GM21381 (cell line): ENCODE results near the gene SEMA6B.
"Not testable (repeated sequence)": the region's sequence is repeated elsewhere in the genome, so short reads cannot be mapped to it uniquely, and the experiment has no call there.

Experiments used
- ATAC-seq: cut with Tn5 transposase; IDR thresholded peaks from one replicate; pipeline ENCODE4 v1.9.1; 2021; ENCODE audit warnings: mild to moderate bottlenecking, moderate library complexity; ENCODE audit not compliant: unreplicated experiment

Gene SEMA6B

DNA sequence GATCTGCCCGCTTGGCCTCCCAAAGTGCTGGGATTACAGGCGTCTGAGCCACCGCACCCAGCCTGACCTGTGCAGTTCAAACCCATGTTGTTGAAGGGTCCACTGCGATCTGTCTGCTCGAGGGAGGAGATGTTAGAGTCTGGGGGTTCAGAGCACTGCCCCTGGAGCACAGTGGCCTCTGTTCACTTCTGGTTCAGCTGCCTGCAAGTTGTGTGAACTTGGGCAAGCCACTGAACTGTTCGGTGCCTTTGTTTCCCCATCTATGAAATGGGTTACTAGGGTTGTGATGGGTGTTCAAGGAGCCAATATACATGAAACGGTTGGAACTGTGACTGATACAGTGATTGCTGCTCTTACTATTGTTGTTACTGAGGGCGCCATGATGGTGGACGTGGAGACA lies 26.1 kb downstream of the SEMA6B start:
- no peak for ATAC-seq

DNA sequence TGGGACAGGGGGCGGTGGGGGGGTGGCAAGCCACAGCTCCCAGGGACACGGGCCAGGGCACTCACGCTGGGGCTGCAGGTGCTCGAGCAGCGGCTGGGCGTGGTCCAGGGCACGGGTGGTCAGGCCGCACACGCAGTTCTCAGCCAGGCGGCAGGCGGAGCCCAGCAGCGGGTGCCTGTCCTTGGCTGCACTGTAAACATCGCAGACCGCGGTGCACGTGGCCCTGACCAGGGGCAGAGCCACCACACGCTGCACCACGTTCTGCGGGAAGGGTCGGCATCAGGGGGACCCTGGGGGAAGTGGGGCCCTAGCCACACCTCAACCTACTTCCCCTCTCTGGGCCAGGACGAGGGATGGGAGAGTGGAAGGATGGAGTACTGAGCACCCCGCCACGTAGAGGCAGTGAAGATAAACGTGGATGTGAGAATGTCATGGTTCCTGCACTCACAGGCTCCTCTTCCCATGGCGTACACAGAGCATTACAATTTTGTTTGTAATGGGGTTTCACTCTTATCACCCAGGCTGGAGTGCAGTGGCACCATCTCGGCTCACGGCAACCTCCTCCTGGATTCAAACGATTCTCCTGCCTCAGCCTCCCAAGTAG lies 27.8 kb downstream of the SEMA6B start:
- no peak for ATAC-seq

DNA sequence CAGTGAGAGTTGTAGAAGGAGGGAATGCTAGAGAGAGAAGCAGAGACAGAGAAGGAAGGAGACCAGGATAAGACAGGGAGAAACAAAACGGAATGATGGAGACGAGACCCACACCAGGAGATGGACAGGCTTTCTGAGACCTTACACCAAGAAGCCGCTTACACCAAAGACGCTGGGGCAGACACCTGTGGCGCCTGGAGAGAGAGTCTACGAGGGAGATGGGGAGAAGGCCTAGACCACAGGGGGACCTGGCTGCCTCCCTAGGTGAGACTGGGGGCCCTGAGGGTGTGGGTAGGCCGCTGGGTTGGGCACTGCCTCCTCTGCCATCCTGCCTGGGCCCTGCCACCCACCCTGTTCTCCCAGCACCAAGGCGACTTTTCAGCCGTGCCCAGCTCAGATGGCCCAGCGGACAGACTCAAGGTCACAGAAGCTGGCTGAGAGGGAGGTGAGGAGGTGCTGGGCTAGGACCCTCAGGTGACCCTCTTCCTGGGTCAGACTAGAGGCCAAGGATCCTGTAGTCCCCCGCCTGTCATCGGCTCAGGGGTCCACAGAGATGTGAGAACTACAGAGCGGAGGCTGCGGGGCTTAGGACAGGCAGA lies 29.5 kb downstream of the SEMA6B start:
- ATAC-seq: no peak

GRCh38 chr19:4528843-4529242 lies 30.6 kb downstream of the SEMA6B start:
- ATAC-seq: no peak

DNA sequence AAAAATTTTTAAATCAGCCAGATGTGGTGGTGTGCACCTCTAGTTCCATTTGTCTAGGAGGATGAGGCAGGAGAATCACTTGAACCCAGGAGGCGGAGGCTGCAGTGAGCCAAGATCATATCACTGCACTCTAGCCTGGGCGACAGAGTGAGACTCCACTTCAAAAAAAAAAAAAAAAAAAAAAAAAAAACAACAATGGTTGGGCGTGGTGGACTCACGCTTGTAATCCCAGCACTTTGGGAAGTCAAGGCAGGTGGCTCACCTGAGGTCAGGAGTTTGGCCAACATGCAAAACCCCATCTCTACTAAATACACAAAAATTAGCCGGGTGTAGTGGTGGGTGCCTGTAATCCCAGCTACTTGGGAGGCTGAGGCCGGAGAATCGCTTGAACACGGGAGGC lies 32.1 kb downstream of the SEMA6B start:
- ATAC-seq: not testable (repeated sequence)

- no peak for ATAC-seq
These were observed 33.9 kb downstream of the SEMA6B start for GRCh38 chr19:4525563-4526002.

DNA sequence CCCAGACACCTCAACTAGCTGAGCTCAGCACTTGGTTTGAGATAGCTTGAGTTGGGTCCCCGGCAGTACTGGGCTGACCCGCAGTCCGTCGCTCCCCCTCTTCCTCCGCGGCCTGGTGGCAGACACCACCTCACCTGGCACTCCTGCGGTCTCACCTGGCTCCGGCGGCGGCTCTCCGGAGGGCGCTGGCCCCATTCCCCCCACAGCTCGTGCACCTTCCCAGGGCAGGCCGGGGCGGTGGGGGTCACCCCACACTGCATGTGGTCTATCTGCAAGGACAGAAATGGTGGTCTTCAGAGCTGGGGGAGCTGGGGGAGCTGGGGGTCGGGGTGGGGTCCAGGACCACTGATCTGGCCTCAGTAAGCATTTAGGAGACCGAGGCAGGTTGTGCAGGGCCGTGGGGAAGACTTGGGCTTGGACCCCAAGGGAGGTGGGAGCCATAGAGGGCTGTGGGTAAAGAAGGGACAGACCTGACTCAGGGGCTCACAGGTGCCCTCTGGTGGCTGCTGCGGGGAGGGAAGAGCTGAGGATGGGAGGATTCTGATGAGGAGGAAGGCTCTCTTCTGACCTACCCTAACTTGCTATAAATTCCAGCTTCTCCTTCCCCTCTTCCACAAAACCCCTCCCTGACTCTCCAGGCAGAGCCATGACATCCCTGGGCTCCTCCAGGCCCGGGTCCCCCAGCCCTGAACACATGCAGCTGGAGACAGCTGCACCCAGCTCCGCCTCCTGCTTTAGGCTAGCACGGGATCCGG lies 34.5 kb downstream of the SEMA6B start:
- ATAC-seq: no peak

DNA sequence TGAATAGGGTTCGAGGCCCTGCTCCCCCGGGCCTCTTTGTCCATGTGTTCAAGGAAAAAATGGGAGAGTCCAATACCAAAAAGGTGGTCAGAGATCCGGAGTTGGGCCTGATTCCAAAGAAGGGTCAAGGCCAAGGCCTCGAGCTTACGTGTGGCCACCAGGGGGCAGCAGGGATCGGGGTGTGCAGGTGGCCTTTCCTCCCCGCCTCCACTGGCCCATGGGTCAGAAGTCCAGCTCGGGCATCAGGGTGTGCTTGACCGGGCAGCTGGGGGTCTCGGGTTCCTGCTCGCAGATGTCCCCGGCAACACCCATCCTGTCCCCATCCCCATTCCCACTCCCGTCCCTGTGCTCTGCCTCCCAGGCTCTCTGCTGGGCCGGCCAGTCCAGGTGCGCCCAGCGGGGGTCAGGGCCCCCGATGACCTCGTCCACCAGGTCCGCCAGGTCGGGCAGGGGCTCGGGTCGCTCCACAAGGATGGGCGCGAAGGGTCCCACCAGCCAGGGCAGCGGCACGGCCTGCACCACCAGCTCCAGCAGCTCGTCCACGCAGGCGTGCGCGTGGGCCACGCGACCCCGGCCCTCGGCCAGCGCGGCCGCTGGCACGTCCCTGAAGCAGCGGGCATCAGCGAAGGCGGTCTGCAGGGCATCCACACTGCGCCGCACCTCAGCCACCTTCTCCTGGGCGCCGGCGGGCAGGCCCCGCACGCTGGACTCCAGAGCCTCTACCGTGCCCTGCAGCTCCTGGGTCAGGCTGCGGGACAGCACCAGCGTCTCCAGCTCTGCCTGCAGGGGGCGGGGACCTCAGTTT lies 36.0 kb downstream of the SEMA6B start:
- no peak for ATAC-seq

GRCh38 chr19:4522291-4523002 lies 37.0 kb downstream of the SEMA6B start:
- ATAC-seq: no peak

DNA sequence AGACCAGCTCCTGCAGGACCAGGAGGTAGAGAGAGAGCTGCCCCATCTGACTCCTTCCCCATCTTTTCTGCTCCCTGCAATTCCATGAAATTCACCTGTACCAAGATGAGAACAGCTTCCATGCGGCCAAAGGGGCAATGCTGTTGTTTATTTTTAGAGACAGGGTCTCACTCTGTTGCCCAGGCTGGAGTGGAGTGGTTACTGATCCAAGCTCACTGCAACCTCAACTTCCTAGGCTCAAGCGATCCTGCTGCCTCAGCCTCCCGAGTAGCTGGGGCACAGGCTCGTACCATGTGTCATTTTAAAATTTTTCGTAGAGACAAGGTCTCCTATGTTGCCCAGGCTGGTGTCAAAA lies 37.6 kb downstream of the SEMA6B start:
- no peak for ATAC-seq

DNA sequence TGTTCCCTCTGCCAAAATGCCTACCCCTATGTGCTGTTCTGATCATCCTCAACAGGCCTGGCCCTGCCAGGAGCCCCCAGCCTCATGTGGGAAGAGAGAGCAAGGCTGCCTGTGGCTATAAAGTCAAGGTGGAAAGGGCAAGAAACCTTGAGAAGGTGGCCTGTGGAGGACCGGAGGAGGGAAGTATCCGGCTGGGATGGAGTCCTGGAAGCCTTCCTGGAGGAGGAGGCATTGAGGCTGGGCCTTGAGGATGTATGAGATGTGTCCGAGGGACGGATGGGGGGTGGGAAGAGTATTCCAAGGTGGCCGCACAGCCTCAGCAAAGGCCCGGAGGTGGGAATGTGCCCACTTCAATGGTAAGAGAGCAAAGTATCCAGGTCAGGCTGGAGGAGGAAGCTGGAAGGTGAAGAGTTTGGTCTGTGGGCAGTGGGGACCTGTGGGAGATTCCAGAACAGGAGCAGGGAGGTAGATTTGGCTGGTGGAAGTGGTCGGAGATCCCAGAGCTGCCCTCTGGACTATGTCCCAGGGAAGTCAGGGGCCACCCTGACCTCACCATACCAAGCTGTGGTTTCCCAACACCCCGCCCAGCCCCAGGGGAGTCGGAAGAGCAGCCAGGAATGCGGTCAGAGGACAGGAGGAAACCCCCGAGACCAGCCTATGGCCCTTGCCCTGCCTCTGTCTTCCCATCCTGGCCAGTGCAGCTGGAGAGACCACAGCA lies 38.2 kb downstream of the SEMA6B start:
- ATAC-seq: no peak

GRCh38 chr19:4519521-4520277 lies 39.8 kb downstream of the SEMA6B start:
- no peak for ATAC-seq

DNA sequence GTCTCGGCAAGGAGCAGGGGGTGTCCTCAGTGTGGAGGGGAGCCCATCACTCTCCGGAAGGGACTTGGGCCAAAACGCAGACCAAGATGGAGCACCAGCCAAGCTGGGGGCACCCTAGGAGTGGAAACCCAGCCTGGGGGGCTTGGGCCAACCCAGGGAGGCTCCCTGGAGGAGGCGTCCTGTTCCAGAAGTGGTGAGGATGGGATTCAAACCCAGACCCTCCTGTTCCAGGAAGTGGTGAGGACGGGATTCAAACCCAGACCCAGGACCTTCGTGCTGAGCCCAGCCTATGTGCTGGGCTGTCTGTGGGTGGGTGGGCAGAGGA lies 40.4 kb downstream of the SEMA6B start:
- ATAC-seq: no peak

DNA sequence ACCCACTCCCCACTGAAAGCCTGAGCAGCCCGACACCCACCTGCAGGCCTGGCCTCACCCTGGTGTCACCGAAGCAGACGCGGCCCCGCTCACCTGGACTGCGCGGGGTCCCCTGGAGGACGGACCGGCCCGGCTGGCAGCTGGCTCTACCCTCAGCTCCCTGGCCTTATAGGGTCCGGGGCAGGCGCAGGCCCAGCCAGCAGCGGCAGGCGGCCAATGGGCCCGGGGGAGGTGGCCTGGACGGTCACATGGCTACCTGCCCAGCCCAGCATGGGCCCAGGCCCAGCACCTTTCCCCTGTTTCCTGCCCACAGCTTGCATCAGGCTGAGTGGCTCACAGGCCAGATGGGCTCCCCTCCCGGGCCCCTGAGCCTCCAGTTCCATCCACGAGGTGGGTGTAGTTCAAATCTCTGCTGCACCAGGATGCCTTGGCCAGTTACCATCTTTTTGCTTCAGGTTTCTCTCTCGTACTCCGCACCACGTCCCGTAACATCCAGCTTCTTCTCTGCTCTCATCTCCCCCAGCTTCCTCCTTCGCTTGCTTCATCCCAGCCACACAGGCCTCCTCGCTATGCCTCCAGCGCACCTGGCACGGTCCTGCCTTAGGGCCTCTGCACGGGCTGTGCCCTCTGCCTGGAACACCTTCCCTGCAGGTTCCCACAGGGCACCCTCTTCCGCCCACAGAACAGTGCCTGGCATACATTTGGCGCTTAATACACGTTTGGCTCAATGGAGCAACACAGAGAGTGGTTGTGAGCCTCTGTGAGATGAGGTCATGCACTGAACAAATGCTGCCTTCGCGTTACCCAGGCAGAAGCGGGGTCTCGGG lies 40.9 kb downstream of the SEMA6B start, which contains the start of gene PLIN4:
PLIN4 (minus strand) TSS at position 142 of the 827 bp plus-strand sequence. CDS start 214 bp downstream, outside the sequence.
- ATAC-seq: no peak

- ATAC-seq: no peak
These were observed 41.9 kb downstream of the SEMA6B start for GRCh38 chr19:4517451-4518057.

DNA sequence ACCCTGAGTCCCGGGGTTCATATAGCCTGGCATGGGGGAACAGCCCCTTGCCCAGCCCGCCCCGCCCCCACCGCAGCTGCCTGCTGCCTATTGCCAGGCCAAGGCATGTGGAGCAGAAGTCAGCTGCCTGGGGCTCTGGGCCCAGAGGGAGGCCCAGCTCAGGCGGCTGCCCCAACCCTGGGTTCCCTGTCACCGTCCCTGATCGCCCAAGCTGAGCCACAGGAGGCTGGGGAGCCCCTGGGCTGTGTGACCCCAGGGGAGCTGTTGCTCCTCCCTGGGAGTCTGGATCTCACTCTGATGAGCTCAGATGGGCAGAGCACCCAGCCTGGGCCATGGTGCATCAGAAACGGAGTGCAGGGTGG lies 42.6 kb downstream of the SEMA6B start:
- ATAC-seq: no peak

- no peak for ATAC-seq
These were observed 43.1 kb downstream of the SEMA6B start for GRCh38 chr19:4516199-4516938.

GRCh38 chr19:4515732-4516131 lies 43.8 kb downstream of the SEMA6B start:
- no peak for ATAC-seq
